Nephron progenitor cell (in vitro differentiated cells): ENCODE results near the gene ATPAF1.

Experiments used
- DNase-seq: peaks from one replicate; pipeline ENCODE4 v3.0.0; 2021
- H3K27ac Mint-ChIP-seq: 2 replicates; pipeline ENCODE4 v1.8.0; 2021; ENCODE audit warnings: mild to moderate bottlenecking, moderate library complexity, mixed read lengths
- H3K27me3 Mint-ChIP-seq: 2 replicates; pipeline ENCODE4 v1.8.0; 2021; ENCODE audit warnings: mild to moderate bottlenecking, low read depth, mixed read lengths; ENCODE audit not compliant: poor library complexity
- H3K36me3 Mint-ChIP-seq: 2 replicates; pipeline ENCODE4 v1.8.0; 2021; ENCODE audit warnings: low read depth, mixed read lengths
- H3K4me1 Mint-ChIP-seq: 2 replicates; pipeline ENCODE4 v1.8.0; 2021; ENCODE audit warnings: mixed read lengths
- H3K4me3 Mint-ChIP-seq: 2 replicates; pipeline ENCODE4 v1.8.0; 2021; ENCODE audit warnings: mild to moderate bottlenecking, moderate library complexity, mixed read lengths
- H3K9me3 Mint-ChIP-seq: 2 replicates; pipeline ENCODE4 v1.8.0; 2021; ENCODE audit warnings: mild to moderate bottlenecking, moderate library complexity, mixed read lengths
- CTCF ChIP-seq: fragments of 200-600 bp; sonication (generic); IDR thresholded peaks from 2 replicates; pipeline ENCODE4 v1.5.0; 2021; ENCODE audit warnings: antibody characterized with exemption

Gene ATPAF1

GRCh38 chr1:46690931-46691421 is 22.8 kb upstream of the ATPAF1 start:
- DNase-seq = no peak
- peaks cover 55% of the 10 kb centered on the region for H3K36me3 Mint-ChIP-seq
- no peak overlapping the region for H3K27ac Mint-ChIP-seq
- no peak for TF ChIP-seq CTCF
- H3K9me3 Mint-ChIP-seq = no peaks in the 10 kb centered on the region
- no peak overlapping the region for H3K4me3 Mint-ChIP-seq
- H3K4me1 Mint-ChIP-seq = peaks cover 7% of the 10 kb centered on the region
- peaks cover 3% of the 10 kb centered on the region for H3K27me3 Mint-ChIP-seq

GRCh38 chr1:46689897-46690296 is 21.7 kb upstream of the ATPAF1 start:
- Mint-ChIP-seq H3K4me1 (peaks cover 7% of the 10 kb centered on the region), H3K36me3 (peaks cover 47% of the 10 kb centered on the region), H3K27me3 (no peaks in the 10 kb centered on the region), H3K9me3 (no peaks in the 10 kb centered on the region), H3K4me3 (no peak overlapping the region), H3K27ac (no peak overlapping the region)
- TF ChIP-seq CTCF = no peak
- DNase-seq = no peak

GRCh38 chr1:46689356-46689755 is 21.2 kb upstream of the ATPAF1 start:
- TF ChIP-seq CTCF = no peak
- H3K4me1 Mint-ChIP-seq = peaks cover 7% of the 10 kb centered on the region
- no peaks in the 10 kb centered on the region for H3K9me3 Mint-ChIP-seq
- H3K27me3 Mint-ChIP-seq = no peaks in the 10 kb centered on the region
- H3K4me3 Mint-ChIP-seq = no peak overlapping the region
- H3K36me3 Mint-ChIP-seq = peaks cover 46% of the 10 kb centered on the region
- H3K27ac Mint-ChIP-seq = no peak overlapping the region
- no peak for DNase-seq

GRCh38 chr1:46687921-46688509 is 19.9 kb upstream of the ATPAF1 start:
- Mint-ChIP-seq H3K4me1 (peaks cover 7% of the 10 kb centered on the region), H3K36me3 (peaks cover 59% of the 10 kb centered on the region), H3K9me3 (no peaks in the 10 kb centered on the region), H3K27ac (peak overlapping the region; percentile 80), H3K27me3 (no peaks in the 10 kb centered on the region), H3K4me3 (no peak overlapping the region)
- no peak for TF ChIP-seq CTCF
- no peak for DNase-seq

- no peak overlapping the region for H3K27ac Mint-ChIP-seq
These were observed 19.0 kb upstream of the ATPAF1 start for GRCh38 chr1:46687093-46687659.

More at GRCh38 chr1:46687093-46687659, 19.0 kb upstream of the ATPAF1 start:
- Mint-ChIP-seq H3K27me3 (no peaks in the 10 kb centered on the region), H3K4me1 (peaks cover 7% of the 10 kb centered on the region), H3K9me3 (no peaks in the 10 kb centered on the region), H3K36me3 (peaks cover 61% of the 10 kb centered on the region), H3K4me3 (no peak overlapping the region)
- no peak for TF ChIP-seq CTCF
- DNase-seq = no peak
